OCI-LY7 (cell line): Measurements from ENCODE around the gene BLNK. TPM values are rescaled to one million over a fixed set of nuclear protein-coding genes. Genes with fewer than 3 reads are reported as not detected.

Experiments
- BruUV-seq: library from RNA; stranded (reverse); fragments of 400-500 nt; replicated peaks from 2 replicates; lab custom pipeline; 2021; lab: Mats Ljungman, UMichigan
- CTCF ChIA-PET: fragments of 300-600 bp; sonication (Branson Sonifier 250); formaldehyde crosslinking; loops from one replicate; lab custom pipeline; 2022; ENCODE audit warnings: antibody characterized with exemption; ENCODE audit not compliant: unreplicated experiment; lab: Charles Lee
- POLR2A ChIA-PET: fragments of 300-600 bp; sonication (Branson Sonifier 250); formaldehyde crosslinking; loops from one replicate; lab custom pipeline; 2022; ENCODE audit warnings: antibody characterized with exemption; lab: Charles Lee
- DNase-seq: peaks from one replicate; pipeline ENCODE4 v3.0.0-alpha.2; 2015; ENCODE audit warnings: low spot score
- H2AFZ ChIP-seq: fragments of 200-600 bp; sonication (generic), shearing (Covaris generic); 2 replicates; pipeline ENCODE4 v1.6.1; 2014; ENCODE audit warnings: mild to moderate bottlenecking, antibody characterized with exemption, low read length, moderate library complexity
- H3K27ac ChIP-seq: fragments of 200-600 bp; sonication (generic); 2 replicates; pipeline ENCODE4 v1.5.1; 2014; ENCODE audit warnings: mixed run types, low read depth, mild to moderate bottlenecking, moderate library complexity, low read length, inconsistent platforms; ENCODE audit not compliant: poor library complexity, severe bottlenecking
- H3K36me3 ChIP-seq: fragments of 200-600 bp; sonication (generic); 2 replicates; pipeline ENCODE4 v1.6.1; 2014; ENCODE audit warnings: mild to moderate bottlenecking, antibody characterized with exemption, low read length, moderate library complexity, mixed read lengths; ENCODE audit not compliant: insufficient read depth
- H3K4me1 ChIP-seq: fragments of 200-600 bp; sonication (generic); 2 replicates; pipeline ENCODE4 v1.5.1; 2014; ENCODE audit warnings: mild to moderate bottlenecking, low read length; ENCODE audit not compliant: insufficient read depth, poor library complexity, severe bottlenecking
- H3K4me2 ChIP-seq: fragments of 200-600 bp; sonication (generic); 2 replicates; pipeline ENCODE4 v1.6.1; 2014; ENCODE audit warnings: mild to moderate bottlenecking, low read length
- H3K4me3 ChIP-seq: fragments of 200-600 bp; sonication (generic); 2 replicates; pipeline ENCODE4 v1.5.1; 2014; ENCODE audit warnings: mild to moderate bottlenecking, low read depth, low read length; ENCODE audit not compliant: poor library complexity, severe bottlenecking
- H3K79me2 ChIP-seq: fragments of 200-600 bp; sonication (generic); 2 replicates; pipeline ENCODE4 v1.6.1; 2016; ENCODE audit warnings: low read depth, mild to moderate bottlenecking, low read length, moderate library complexity, mixed read lengths; ENCODE audit not compliant: insufficient read depth
- H3K9me2 ChIP-seq: fragments of 200-600 bp; sonication (generic); 2 replicates; pipeline ENCODE4 v1.6.1; 2016; ENCODE audit warnings: mild to moderate bottlenecking, low read length, mixed read lengths; ENCODE audit not compliant: insufficient read depth
- H3K9me3 ChIP-seq: fragments of 200-600 bp; sonication (generic); 2 replicates; pipeline ENCODE4 v1.6.1; 2014; ENCODE audit warnings: mild to moderate bottlenecking, mixed run types, low read length, mixed read lengths
- H4K20me1 ChIP-seq: fragments of 200-600 bp; sonication (generic); 2 replicates; pipeline ENCODE4 v1.6.1; 2014; ENCODE audit warnings: mild to moderate bottlenecking, antibody characterized with exemption, low read length, moderate library complexity, mixed read lengths; ENCODE audit not compliant: insufficient read depth
- CTCF ChIP-seq: fragments of 200-600 bp; sonication (generic); conservative IDR thresholded peaks from 2 replicates; pipeline ENCODE4 v1.5.1; 2014; ENCODE audit warnings: mild to moderate bottlenecking, antibody characterized with exemption, low read length, moderate library complexity, mixed read lengths
- EZH2phosphoT487 ChIP-seq: fragments of 200-600 bp; sonication (generic); IDR thresholded peaks from 2 replicates; pipeline ENCODE4 v1.6.1; 2018; ENCODE audit warnings: low read depth, borderline replicate concordance, mild to moderate bottlenecking, mixed run types, antibody characterized with exemption, low read length, moderate library complexity, mixed read lengths
- intact Hi-C: fragments of 100-400 bp; cut with micrococcal nuclease; formaldehyde crosslinking; loops from one replicate; pipeline ENCODE4 v1.10.0; 2022; ENCODE audit not compliant: unreplicated experiment
- total RNA-seq, 2 experiments: library from RNA; depleted of rRNA in 1 of 2; stranded (reverse); fragments of >200 nt in 1 of 2; shearing (Covaris generic) in 1 of 2; gene quantifications; 2 replicates each; pipeline ENCODE4 v1.2.3, GENCODE V29; 2014 to 2022

BLNK gene
- total RNA-seq, 2 experiments from 2014 or later, result 113 to 201 TPM

GRCh38 chr10:96270571-96270970 lies 798 bp downstream of the BLNK start:
- POLR2A ChIA-PET, result interaction anchor here (0.7 to 9.8 kb wide), 17 partner anchors 9 to 1369 kb away, joined by 3 to 176 read pairs (median 6); no protein-coding TSS in a partner anchor
- Histone ChIP-seq H3K9me3 (no peaks in the 10 kb centered on the region), H4K20me1 (peaks cover 35% of the 10 kb centered on the region), H3K9me2 (no peaks in the 10 kb centered on the region), H2AFZ (no peak overlapping the region), H3K36me3 (peaks cover 52% of the 10 kb centered on the region), H3K4me1 (peaks cover 58% of the 10 kb centered on the region), H3K4me2 (peak overlapping the region; percentile 93), H3K79me2 (peaks cover 73% of the 10 kb centered on the region), H3K27ac (peak overlapping the region; percentile 100), H3K4me3 (peak overlapping the region; percentile 90)
- BruUV-seq, result no TSS peak
- CTCF ChIA-PET, result interaction anchor here (0.9 to 1.5 kb wide), 4 partner anchors 9 to 47 kb away, joined by 4 to 8 read pairs (median 6); no protein-coding TSS in a partner anchor
- TF ChIP-seq EZH2phosphoT487 (no peak), CTCF (no peak)
- DNase-seq, result no peak
- intact Hi-C loops, result loop anchor here (5.0 to 10.0 kb wide), 3 partner anchors 404 to 562 kb away; partner anchors contain the start of genes ENTPD1 and LCOR

- BruUV-seq, result no TSS peak
- Histone ChIP-seq H3K36me3 (peaks cover 60% of the 10 kb centered on the region), H3K4me1 (peaks cover 58% of the 10 kb centered on the region), H3K9me3 (no peaks in the 10 kb centered on the region), H3K79me2 (peaks cover 79% of the 10 kb centered on the region), H3K4me2 (peak overlapping the region; percentile 93), H3K9me2 (no peaks in the 10 kb centered on the region), H4K20me1 (peaks cover 39% of the 10 kb centered on the region), H3K27ac (peak overlapping the region; percentile 100), H3K4me3 (peak overlapping the region; percentile 90), H2AFZ (no peak overlapping the region)
- no peak for TF ChIP-seq EZH2phosphoT487
- no peak for TF ChIP-seq CTCF
- intact Hi-C loops, result loop anchor here (5.0 to 10.0 kb wide), 3 partner anchors 405 to 563 kb away; partner anchors contain the start of genes ENTPD1 and LCOR
- ChIA-PET POLR2A (interaction anchor here (0.5 to 9.8 kb wide), 14 partner anchors 9 to 99 kb away, joined by 3 to 176 read pairs (median 8); no protein-coding TSS in a partner anchor), CTCF (interaction anchor here (0.9 to 1.3 kb wide), 4 partner anchors 9 to 48 kb away, joined by 4 to 8 read pairs (median 4); no protein-coding TSS in a partner anchor)
- no peak for DNase-seq
Measured at GRCh38 chr10:96269438-96270300, 1.7 kb downstream of the BLNK start.
